KOPT-K1 (cell line): Measurements from ENCODE around the gene ARTN.

Source experiments
- H3K27ac ChIP-seq: fragments of 200-600 bp; sonication (generic); 2 replicates; pipeline ENCODE4 v1.5.1; 2016; ENCODE audit warnings: antibody characterized with exemption, mild to moderate bottlenecking, low read depth, low read length; ENCODE audit not compliant: poor library complexity, severe bottlenecking
- H3K36me3 ChIP-seq: fragments of 200-600 bp; sonication (generic); 2 replicates; pipeline ENCODE4 v1.5.1; 2017; ENCODE audit warnings: antibody characterized with exemption, mild to moderate bottlenecking, low read length, moderate library complexity; ENCODE audit not compliant: insufficient read depth
- H3K9me3 ChIP-seq: fragments of 200-600 bp; sonication (generic); 2 replicates; pipeline ENCODE4 v1.5.1; 2017; ENCODE audit warnings: antibody characterized with exemption, low read length, mild to moderate bottlenecking; ENCODE audit not compliant: insufficient read depth, poor library complexity, severe bottlenecking

Gene ARTN

DNA sequence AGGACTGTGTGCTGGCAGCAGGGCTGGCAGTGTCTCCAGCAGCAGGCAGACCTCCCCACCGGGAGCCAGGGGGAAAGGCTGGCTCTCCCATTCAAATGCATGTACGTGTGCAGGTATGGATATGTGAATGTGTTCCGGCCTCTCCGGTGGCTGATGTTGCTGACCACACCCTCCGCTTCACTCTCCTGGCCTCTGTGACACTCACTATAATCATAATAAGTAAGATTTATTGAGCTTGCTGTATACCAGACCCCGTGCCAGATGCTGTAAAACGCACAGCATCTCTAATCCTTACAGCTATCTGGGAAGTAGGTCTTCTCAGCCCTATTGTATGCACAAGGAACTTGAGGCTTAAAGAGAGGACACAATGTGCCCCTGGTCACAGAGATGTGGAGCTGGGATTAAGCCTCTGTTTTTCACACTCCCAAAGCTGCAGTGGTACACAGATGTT lies 20.5 kb upstream of the ARTN start:
- Histone ChIP-seq H3K36me3 (no peaks in the 10 kb centered on the region; the same call in 1 of the 2 replicates), H3K9me3 (no peaks in the 10 kb centered on the region), H3K27ac (no peak overlapping the region)

DNA sequence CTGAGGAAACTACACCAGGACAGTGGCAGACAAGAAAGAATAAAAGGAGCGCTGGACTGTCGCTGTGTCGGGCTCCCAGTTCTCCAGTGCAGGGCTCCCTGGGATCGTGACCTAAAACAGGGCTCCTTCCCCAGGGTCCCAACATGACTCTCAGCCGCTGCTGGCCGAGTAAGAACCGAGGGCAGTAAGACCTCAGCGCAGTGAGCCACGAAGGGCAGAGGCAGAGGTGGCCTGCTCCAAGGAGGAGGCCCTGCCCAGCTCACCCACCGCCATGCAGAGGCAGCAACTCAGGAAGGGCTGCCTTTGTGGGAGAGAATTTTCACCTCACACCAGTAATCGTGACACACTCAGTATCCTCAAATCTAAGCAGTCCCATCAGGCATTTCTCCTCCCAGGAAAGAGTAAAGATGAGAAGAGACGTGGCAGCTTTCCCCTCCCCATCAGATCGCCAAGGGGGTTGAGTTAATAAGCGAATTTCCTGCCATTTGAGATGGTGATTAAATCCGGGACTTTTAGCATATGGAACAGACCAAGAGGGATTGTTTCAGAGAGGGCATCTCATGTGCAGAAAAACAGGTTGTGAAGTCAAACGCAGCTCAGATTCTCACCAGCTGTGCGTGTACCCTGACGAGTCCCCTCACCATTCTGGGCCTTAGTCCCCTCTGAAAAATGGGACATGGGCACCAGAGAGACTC lies 19.8 kb upstream of the ARTN start:
- no peaks in the 10 kb centered on the region; the same call in 1 of the 2 replicates for H3K36me3 ChIP-seq
- H3K9me3 ChIP-seq: no peaks in the 10 kb centered on the region
- H3K27ac ChIP-seq: no peak overlapping the region

DNA sequence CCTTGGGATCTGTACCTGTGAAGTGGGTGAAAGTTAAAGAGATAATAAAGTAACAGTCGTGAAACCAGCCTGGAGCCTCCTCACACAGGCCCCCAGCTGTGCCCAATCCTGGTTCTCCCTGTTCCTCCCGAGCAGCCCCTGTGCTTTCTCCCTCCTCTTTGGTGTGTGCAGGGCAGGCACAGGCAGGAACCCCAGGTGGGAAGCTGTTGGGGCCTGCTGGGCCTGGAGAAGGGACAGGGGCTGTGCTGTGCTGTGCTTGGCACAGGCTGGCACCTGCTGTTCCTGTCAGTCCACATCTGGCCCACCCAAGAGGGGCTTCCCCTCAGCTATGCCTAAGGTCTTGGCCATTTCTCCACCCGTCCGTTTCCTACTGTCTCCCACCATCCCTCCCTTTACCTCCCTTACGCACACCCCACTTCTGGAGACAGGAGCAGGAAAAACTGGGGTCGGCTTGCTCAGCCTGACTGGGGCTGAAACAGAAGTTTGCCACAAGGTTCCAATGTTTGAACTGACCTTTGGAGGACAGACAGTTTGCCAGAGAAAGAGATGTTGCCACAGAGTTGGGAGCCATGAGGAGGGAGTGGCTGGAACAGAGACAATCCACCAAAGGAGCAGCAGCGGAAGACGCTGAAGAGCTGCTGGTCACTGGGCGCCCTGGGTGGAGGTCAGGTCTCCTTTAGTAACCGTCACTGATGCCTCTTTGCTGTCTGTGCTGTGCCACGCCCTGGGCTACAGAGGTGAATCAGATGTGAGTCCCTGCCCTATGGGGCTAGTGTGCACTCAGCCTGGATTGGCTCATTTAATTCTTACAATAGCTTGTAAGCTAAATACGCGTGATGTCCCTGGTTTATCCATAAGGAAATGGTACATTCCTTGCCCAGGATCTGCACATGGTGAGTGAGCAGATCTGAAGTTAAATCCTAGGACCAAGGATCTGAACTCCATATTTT lies 18.8 kb upstream of the ARTN start:
- no peaks in the 10 kb centered on the region; the same call in 1 of the 2 replicates for H3K36me3 ChIP-seq
- no peaks in the 10 kb centered on the region for H3K9me3 ChIP-seq
- H3K27ac ChIP-seq: no peak overlapping the region

DNA sequence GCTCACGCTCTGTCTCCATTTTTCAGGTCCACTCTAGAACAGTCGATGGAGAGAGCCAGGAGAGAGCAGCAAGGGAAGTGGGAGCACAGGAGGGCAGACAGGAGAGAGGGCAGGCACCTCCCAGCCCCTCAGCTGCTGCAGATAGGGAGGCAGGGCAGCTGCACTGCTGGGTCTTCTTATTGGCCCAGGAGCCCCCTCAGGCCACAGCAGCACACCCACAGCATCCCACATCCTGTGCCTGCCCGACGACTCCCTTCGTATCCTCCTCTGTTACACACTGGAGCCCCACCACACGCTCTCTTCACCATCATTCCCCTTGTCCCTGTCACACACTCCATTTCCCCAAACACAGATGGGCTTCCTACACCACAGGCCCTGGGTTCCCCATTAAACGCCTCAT lies 13.7 kb upstream of the ARTN start:
- Histone ChIP-seq H3K27ac (peak overlapping the region; percentile 49), H3K36me3 (no peaks in the 10 kb centered on the region)

DNA sequence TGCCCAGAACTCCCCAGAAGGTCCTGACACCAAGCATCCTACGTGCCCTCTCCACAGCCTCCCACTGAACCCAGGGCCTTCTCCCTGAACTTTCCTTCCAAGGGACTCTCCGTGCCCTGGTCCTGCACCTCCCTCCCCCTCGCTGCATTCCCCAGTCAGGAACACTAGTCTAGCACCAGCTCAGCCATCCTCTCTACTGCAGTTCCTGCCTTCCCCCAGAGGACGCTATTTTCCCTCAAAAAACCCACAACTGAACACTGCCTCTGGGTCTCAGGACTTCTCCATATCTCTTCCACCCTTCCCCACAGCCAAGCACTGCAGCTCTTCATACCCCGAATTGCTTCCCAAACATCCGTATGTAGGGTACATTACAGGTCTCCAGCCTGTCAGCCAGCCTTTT lies 12.6 kb upstream of the ARTN start:
- peaks cover 7% of the 10 kb centered on the region; the same call in 1 of the 2 replicates for H3K36me3 ChIP-seq
- no peaks in the 10 kb centered on the region for H3K9me3 ChIP-seq
- no peak overlapping the region for H3K27ac ChIP-seq

More for the DNA sequence above, 13.7 kb upstream of the ARTN start:
- H3K9me3 ChIP-seq: no peaks in the 10 kb centered on the region

DNA sequence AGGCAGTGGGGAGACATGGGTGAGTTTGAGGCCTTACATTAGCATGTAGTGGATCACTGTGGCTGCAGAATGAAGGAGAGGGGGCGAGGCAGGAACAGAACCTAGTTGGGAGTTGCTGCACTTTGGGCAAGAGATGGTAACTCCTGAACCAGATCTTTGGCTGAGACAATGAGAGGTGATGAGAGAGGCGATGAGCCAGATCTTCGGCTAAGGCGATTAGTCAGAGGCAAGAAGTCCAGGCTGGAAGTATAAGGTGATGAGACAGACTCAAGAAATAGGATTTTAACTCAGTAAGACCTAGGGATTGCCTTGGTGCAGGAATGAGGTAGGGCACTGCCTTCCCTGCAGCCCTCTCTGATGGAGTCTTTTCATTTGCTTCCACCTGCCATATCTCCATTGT lies 9.1 kb upstream of the ARTN start:
- peaks cover 7% of the 10 kb centered on the region; the same call in 1 of the 2 replicates for H3K36me3 ChIP-seq
- H3K9me3 ChIP-seq: no peaks in the 10 kb centered on the region
- H3K27ac ChIP-seq: no peak overlapping the region

DNA sequence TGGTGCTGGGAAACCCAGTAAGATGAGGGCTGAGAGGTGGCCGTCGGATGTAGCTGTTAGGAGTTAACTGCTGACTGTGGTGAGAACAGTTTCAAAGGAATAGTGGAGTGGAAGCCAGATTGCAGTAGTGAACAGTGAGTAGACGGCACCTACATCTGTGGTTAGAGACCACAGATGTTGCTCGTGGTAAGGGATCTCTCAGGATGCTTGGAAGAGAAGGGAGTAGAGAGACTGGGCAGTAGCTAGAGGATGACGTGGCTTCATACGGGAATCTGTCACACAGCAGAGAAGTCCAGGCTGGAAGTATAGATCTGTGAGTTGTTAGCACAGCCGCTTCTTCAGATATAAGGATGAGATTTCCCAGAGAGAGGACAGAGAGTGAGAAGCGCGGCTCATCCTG lies 7.8 kb upstream of the ARTN start:
- no peak overlapping the region for H3K27ac ChIP-seq

DNA sequence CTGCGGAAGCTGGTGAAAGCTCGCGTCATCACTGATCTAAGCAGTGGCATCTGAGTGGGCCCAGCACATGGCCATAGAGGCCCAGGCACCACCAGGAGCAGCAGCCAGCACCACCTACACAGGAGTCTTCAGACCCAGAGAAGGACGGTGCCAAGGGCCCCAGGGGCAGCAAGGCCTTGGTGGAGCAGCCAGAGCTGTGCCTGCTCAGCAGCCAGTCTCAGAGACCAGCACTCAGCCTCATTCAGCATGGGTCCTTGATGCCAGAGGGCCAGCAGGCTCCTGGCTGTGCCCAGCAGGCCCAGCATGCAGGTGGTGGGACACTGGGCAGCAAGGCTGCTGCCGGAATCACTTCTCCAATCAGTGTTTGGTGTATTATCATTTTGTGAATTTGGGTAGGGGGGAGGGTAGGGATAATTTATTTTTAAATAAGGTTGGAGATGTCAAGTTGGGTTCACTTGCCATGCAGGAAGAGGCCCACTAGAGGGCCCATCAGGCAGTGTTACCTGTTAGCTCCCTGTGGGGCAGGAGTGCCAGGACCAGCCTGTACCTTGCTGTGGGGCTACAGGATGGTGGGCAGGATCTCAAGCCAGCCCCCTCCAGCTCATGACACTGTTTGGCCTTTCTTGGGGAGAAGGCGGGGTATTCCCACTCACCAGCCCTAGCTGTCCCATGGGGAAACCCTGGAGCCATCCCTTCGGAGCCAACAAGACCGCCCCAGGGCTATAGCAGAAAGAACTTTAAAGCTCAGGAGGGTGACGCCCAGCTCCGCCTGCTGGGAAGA lies 3.2 kb upstream of the ARTN start:
- Histone ChIP-seq H3K36me3 (peaks cover 13% of the 10 kb centered on the region; the same call in 1 of the 2 replicates), H3K27ac (no peak overlapping the region)

More for the DNA sequence above, 7.8 kb upstream of the ARTN start:
- Histone ChIP-seq H3K9me3 (no peaks in the 10 kb centered on the region), H3K36me3 (peaks cover 14% of the 10 kb centered on the region; the same call in 1 of the 2 replicates)

DNA sequence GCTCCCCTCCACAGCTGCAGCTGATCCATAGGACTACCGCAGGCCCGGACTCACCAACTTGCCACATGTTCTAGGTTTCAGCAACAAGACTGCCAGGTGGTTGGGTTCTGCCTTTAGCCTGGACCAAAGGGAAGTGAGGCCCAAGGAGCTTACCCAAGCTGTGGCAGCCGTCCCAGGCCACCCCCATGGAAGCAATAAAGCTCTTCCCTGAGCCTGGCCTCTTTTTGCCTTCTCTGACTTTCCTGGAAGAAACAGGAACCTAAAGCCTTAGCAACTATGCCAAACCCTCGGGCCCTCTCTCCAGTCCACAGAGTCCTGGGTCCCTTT lies 2.7 kb upstream of the ARTN start:
- H3K27ac ChIP-seq: no peak overlapping the region
- no peaks in the 10 kb centered on the region for H3K9me3 ChIP-seq

More for the DNA sequence above, 3.2 kb upstream of the ARTN start:
- no peaks in the 10 kb centered on the region for H3K9me3 ChIP-seq

DNA sequence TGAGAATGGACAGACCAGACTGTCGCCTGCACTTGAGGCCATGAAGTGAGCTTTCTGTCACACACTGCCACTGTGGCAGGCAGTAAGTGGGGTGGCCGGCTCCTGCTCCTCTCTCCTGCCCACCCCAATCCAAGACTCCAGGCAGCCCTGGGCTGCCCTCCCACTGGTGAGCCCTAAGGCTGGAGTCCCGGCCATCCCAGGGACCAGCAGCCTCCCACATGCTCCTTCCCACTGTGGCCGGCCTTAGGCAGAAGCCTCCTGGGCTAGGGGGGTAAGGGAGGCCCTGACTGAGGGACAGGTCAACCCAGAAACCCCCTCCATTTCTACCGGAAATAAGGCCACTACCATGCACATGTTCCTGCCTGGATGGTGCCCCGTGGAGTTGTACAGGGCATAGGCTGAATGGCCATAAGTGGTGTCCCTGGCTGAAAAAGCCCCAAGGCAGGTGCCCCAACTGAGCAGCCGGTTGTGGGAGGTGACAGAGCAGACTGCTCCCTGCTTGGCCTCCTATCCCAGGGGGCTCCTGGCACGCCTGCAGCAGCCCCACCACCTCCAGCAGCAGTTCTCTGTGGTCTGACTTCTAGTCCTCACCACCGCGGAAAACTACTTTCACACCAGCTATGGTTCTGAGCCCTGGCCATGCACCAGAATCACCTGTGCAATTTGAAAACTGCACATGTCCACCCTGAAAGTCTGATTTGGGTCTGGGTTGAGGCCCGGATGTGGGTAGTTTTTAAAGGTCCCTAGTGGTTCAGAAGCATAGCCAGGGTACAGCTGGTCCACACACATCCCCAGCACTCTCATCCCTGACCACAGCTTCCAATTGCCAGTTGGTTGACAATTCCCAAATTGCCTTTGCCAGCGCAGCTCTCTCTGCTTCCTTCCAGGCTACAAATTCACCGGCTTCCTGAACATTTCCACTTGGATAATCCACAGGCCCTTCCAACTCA lies 1.6 kb upstream of the ARTN start:
- peaks cover 7% of the 10 kb centered on the region; the same call in 1 of the 2 replicates for H3K36me3 ChIP-seq
- H3K27ac ChIP-seq: no peak overlapping the region
- H3K9me3 ChIP-seq: no peaks in the 10 kb centered on the region

More for the DNA sequence above, 2.7 kb upstream of the ARTN start:
- peaks cover 8% of the 10 kb centered on the region; the same call in 1 of the 2 replicates for H3K36me3 ChIP-seq

DNA sequence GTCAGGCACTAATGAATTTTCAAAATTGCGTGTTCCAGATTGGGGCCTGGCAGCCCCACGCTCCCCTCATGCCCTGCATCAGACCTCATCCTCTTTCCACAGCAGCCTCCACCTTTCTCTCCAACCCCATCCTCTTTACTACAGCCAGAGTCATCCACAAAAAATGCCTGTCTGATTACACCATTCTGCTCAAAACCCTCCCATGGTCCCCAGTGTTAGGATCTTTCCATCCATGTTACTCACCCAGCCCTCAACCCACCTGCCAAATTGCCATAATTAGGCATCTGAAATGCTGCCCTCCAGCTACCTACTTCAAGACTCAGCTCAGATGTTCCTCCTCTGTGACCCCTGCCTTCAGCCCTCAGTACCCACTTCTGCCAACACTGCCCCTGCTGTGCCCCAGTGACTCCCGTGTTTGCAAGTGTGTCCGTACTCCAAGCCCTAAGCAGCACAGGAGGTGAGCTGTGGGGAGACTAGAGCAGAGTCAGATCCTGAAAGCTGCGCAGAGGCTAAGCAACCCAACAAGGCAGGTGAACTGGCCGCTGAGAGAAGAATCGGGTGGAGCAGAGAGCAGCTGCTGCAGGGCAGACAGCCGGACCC lies 715 bp upstream of the ARTN start:
- H3K36me3 ChIP-seq: peaks cover 7% of the 10 kb centered on the region; the same call in 1 of the 2 replicates
- H3K9me3 ChIP-seq: no peaks in the 10 kb centered on the region
- no peak overlapping the region for H3K27ac ChIP-seq

DNA sequence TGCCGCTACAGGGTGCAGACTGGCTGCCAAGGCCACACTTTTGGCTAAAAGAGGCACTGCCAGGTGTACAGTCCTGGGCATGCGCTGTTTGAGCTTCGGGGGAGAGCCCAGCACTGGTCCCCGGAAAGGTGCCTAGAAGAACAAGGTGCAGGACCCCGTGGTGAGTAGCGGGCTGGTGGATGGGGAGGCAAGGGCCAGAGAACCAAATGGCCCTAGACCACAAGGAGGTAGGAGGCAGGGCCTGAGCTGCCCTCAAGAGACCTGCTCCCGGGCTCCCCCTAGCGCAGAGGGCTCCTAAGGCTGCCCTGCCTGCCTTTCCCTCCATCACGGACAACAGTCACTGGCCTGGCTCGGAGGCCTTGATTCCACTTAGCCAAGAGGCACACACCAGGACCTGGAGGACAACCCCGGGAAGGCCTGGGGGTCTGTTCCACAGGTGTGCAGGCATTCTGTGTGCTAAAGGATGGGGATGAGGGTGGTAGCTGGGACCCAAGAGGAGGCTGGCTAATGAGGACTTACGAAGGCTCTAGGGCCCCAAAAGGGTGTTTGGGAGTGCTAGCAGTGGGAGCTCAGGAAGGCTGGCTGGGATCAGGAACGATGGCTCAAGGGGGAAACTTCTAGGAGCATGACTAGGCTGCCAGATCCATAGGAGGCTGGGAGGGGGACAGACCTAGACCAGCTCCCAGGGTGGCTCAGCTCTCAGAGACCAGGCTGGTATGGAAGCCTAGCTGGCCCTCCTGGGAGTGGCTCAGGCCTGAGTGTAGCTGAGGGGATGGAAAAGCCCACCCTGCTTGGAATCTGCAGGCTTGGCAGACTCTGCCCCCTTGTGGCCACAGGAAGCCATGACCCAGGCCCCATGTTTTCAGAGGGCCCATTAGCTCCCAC lies 742 bp downstream of the ARTN start:
- Histone ChIP-seq H3K36me3 (peaks cover 7% of the 10 kb centered on the region; the same call in 1 of the 2 replicates), H3K27ac (no peak overlapping the region), H3K9me3 (no peaks in the 10 kb centered on the region)

DNA sequence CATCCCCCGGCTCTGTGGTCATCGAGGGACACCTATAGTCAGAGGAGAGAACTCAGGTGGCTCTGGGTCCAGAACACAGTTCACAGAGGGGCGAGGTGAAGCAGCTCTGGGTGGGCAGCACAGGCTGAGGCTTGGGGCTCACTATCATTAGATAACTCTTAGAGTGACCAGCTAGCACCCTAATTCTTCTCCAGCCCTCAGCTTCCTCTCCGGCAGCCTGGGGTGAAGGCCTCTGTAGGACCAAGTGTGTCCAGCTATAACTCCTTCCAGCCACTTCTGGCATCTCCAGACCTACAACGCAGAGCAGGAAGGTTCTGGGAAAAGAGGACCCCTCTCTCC lies 1.4 kb downstream of the ARTN start:
- no peak overlapping the region for H3K27ac ChIP-seq
- no peaks in the 10 kb centered on the region for H3K9me3 ChIP-seq
- peaks cover 3% of the 10 kb centered on the region; the same call in 1 of the 2 replicates for H3K36me3 ChIP-seq
